Measurements from ENCODE around the gene PTH1R. TPM values are rescaled to one million over a fixed set of nuclear protein-coding genes. Genes with fewer than 3 reads are reported as not detected.

PTH1R gene
- total RNA-seq = 18.9 TPM

- no peak for DNase-seq
Measured at GRCh38 chr3:46877406-46878125, at the start of gene PTH1R. Gene PTH1R, plus strand, starts transcription at chr3:46877721. Its CDS starts 5,839 bp downstream, at chr3:46883560.

- DNase-seq = no peak
Measured at GRCh38 chr3:46829699-46830208, 47.8 kb upstream of the PTH1R start.

- no peak for DNase-seq
Measured at GRCh38 chr3:46830801-46831200, 46.7 kb upstream of the PTH1R start.

DNA sequence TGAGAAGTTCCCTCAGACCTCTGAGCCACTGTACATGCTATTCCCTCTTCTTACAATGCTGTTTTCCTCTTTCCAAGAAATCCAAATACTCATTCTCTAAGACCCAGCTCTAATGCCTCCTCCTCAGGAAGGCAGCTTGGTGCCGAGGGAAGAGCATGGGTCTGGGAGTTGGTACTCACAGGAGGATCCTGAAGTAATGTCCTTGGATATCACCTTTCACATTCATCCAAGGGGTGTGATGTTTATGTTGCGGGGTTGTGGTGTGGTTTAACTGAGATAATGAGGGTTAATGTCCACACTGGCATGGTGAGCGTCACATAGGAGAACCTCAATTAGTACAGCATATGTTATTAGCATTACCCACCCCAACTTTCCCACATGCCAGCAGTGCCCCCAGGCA is 46.2 kb upstream of the PTH1R start:
- no peak for DNase-seq

GRCh38 chr3:46831841-46832240 is 45.7 kb upstream of the PTH1R start:
- no peak for DNase-seq

GRCh38 chr3:46833346-46834300 is 43.9 kb upstream of the PTH1R start:
- no peak for DNase-seq

GRCh38 chr3:46835054-46835453 is 42.5 kb upstream of the PTH1R start:
- DNase-seq = no peak

DNA sequence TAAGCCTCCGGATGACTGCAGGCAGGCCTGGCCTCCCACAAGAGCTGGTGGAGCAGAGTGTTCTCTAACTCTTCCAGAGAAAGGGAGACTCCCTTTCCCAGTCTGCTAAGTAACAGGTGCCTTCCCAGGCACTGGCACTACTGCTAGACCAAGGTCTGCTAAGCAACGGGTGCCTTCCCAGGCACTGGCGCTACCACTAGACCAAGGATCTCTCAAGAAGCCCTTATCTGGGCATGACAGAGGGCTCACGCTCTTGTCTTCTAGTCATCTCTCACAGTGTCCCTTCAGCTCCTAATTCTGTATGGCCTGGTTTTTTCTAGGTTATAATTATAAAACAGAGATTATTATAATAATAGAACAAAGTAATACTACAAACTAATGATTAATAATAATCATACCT is 42.0 kb upstream of the PTH1R start:
- no peak for DNase-seq

DNA sequence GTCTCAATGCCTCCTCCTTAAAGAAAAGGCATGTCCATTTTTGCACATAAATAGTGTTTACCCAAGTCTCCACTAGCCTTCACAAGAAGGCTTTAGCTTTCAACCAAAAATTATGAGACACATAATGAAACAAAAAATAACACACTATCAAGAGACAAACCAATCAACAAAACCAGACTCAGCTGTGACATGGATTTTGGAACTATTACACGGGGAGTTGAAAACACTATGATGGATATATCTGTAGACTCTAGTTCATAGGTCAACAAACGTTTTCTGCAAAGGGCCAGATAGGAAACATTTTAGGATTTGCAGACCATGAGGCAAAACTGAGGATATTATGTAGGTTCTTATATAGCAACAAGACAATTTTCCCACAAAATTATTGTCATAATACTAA is 39.2 kb upstream of the PTH1R start:
- DNase-seq = no peak

DNA sequence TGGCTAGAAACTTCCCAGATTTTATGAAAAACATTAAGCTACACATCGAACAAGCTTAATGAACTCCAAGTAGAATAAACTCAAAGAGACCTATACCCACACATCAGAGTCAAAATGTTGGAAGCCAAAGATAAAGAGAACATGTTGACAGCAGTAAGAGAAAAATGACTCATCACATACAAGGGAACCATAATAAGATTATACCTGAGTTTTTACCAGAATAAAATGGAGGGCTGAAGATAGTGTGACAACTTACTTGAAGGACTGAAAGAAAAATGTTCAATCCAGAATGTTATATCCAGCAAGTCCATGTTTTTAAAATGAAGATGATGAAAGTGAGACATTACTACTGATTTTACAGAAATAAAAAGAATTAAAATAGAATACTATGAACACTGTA is 37.0 kb upstream of the PTH1R start:
- DNase-seq = no peak

DNA sequence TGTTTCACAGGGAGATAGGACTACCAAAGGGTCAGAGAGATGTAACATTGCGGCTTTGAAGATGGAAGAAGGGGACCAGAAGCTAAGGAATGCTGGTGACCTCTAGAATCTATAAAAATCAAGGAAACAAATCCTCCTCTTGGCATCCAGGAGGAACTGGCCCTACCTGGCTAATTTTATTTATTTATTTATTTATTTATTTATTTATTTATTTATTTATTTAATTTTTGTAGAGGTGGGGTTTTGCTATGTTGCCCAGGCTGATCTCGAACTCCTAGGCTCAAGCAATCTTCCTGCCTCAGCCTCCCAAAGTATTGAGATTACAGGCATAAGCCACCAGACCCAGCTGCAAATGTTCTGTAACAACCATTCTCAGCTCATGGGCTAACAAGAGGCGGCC is 34.0 kb upstream of the PTH1R start:
- DNase-seq = no peak

DNA sequence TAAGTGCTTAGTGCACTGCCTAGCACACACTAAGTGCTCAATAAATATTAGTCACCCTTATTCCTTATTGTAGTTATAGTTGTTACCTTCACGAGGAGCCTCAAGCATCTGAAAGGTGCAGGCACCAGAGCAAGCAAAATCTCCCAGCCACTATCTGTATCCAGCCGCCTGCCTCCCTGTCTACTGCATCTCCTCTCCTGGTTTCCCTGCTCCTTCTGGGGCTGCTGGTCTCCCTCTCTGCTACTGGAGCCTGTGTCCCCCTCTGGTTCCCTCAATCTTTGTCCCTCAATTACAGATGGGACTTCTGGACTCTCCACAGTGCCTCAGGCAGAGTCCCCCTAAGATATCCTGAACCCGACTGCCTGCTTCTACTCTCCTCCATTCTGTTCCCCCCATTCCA is 33.1 kb upstream of the PTH1R start:
- DNase-seq = no peak

- DNase-seq = peak; percentile 49
Measured at GRCh38 chr3:46844881-46845312, 32.6 kb upstream of the PTH1R start.

DNA sequence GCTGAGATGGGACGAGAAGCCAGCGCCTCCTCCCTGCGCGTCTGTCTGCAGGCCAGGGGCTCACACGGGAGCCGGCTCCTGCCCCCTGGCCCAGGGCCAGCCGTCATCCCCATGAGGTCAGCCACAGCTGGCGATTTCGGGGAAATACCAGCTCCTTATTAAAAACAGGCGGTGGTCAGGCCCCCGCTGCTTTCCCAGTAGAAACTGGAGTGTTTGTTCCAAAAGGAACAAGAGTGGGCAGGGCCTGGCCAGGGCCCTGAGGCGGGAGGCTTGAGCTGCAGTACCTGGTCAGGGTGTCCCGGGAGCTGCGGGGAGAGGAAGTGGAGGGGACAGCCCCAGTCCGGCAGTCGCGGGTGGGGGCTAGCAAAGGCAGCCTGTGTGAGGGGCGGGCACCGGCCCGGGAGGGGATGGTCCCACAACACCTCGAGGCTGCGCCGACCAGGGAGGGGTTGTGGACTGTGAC is 32.1 kb upstream of the PTH1R start:
- peak; percentile 49 for DNase-seq

DNA sequence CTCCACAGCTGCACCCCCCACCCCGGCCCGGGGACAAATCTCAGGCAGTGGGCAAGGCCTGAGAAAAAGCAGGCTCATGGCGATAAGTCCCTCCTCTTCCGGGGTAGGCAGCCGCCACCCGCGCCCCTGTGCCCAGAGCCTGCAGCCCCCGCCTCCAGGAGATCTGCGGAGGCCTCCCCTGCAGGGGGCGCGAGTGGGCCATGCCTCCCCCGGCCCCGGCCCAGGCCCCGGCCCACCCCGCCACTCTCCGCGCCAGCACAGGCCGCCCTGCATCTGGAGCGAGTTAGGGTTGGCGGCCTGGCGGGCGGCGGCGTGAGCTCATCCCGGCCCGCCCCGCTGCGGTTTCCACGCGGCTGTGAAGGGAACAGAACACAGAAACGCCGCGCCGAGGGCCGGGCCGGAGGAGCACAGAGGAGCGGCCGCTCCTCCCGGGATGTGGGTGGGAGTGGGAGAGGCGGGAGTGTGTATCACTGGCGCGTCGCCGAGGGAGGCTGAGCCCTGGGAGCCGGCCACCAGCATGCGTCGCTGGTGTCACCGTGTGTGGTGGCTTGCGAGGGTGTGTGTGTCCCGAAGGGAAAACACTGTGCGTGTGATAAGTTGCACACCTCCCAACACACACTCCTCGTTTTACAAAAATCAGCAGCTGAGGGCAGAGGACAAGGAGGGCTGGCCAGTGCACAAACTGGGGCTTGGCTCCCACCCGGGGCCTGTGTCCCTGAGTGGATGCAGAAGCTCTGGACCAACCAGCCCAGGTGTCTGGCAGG is 31.5 kb upstream of the PTH1R start:
- peak; percentile 87 for DNase-seq

DNA sequence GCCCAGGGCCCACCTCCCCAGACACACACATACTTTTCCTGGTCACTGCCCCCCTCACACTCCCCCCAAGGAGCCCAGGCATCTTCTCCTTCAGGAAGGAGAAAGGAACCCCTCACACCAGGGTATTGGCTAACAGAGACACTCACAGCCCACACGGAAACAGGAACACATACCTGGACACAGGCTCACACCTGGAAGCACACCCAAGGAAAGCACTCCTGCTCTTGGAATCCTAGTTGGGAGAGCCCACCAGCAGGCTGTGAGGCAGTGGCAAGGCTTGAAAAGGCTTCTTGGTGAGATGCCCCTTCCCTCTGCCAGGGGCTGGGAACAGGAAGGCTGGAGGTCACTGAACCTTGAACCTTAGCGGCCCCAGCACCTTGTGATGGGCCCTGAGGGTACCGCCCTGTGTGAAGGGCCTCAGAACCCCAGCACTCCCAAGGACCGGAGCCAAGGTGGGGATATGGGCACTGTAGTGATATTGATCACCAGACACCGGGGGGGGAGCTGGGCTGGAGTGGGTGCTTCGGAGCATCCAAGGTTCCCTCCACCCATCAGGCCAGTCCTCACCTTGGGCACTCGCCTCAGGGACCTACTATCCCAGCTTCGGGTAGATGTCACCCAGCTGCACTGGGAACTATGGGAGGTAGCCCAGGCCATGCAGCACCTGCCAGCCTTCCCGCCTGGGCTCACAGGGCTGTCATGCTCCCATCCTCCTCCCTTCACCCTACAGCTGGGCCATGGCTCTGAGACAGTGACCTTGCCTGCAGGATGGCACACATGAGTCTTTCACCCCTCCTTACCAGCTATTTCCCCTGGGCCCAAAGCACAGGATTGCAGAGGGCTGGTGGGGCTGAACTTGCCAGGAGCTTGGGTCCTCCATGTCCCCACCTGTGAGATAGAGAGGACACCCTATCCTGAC is 30.6 kb upstream of the PTH1R start:
- no peak for DNase-seq

GRCh38 chr3:46847744-46848143 is 29.8 kb upstream of the PTH1R start:
- DNase-seq = no peak

DNA sequence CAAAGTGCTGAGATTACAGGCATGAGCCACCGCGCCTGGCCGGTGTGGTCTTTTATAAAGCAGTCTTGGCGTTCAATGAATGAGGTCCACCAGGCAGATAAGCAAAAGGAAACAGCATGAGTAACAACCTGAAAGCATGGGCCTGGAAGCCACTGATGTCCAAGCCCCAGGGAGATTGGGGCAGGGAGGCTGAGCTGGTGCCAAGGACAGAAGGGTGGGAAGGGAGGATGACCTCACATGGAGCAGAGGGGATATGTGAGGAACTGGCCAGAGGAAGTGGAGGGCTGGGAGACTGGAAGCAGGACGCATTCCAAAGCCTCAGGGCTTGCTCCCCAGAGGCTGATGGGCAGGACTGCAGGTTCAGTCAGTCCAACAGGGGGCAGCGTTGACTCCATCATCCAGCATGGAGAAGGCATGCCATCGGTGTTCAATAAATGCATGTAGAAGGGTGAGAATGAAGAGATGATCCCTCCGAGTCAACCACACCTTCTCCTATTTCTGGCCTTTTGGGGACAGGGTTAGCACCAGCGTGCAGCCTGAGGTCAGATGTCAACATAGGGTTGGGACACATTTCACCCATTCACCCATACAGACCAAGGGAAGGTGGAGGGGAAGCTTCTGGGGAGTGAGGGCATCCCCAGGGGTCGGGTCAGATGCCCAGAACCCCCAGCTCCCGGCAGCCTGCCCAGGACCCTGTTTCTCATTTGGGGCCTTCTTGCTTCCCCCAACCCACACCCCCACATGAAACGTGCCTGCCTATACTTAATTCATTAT is 29.1 kb upstream of the PTH1R start:
- no peak for DNase-seq

GRCh38 chr3:46849045-46849631 is 28.4 kb upstream of the PTH1R start:
- no peak for DNase-seq
